ENCODE results near the gene EPHB4.

Gene EPHB4

GRCh38 chr7:100783804-100784203, 43.5 kb downstream of the EPHB4 start:
- TF ChIP-seq, protein P1, sequence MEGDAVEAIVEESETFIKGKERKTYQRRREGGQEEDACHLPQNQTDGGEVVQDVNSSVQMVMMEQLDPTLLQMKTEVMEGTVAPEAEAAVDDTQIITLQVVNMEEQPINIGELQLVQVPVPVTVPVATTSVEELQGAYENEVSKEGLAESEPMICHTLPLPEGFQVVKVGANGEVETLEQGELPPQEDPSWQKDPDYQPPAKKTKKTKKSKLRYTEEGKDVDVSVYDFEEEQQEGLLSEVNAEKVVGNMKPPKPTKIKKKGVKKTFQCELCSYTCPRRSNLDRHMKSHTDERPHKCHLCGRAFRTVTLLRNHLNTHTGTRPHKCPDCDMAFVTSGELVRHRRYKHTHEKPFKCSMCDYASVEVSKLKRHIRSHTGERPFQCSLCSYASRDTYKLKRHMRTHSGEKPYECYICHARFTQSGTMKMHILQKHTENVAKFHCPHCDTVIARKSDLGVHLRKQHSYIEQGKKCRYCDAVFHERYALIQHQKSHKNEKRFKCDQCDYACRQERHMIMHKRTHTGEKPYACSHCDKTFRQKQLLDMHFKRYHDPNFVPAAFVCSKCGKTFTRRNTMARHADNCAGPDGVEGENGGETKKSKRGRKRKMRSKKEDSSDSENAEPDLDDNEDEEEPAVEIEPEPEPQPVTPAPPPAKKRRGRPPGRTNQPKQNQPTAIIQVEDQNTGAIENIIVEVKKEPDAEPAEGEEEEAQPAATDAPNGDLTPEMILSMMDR (IDR thresholded peaks at IDR 0.05): no peak
- DNase-seq (ENCODE audit: low spot score): no peak
- Histone ChIP-seq H3K4me3 (no peak overlapping the region), H3K27ac (no peak overlapping the region)

- no peak overlapping the region for H3K4me3 ChIP-seq
- TF ChIP-seq, protein P1 (IDR thresholded peaks at IDR 0.05): no peak
- no peak for DNase-seq (ENCODE audit: low spot score)
- H3K27ac ChIP-seq: no peak overlapping the region
Measured at GRCh38 chr7:100781255-100781654, 46.1 kb downstream of the EPHB4 start.

DNA sequence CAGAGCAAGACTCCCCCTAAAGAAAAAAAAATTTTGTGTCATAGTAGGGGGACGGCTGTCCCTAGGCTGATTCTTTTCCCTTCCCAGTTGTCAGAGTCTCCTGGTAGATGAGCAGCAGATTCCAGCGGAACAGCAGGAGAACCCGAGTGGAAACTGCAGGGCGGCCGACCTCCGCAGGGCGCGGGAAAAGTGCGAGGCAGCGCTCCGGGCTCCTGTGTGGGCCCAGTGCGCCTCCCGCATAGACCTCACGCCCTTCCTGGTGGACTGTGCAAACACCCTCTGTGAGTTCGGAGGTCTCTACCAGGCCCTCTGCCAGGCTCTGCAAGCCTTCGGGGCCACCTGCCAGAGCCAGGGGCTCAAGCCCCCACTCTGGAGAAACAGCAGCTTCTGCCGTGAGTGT, 48.0 kb downstream of the EPHB4 start:
- DNase-seq (ENCODE audit: low spot score): no peak
- no peak overlapping the region for H3K4me3 ChIP-seq
- H3K27ac ChIP-seq: no peak overlapping the region
- TF ChIP-seq, protein P1 (IDR thresholded peaks at IDR 0.05): no peak

DNA sequence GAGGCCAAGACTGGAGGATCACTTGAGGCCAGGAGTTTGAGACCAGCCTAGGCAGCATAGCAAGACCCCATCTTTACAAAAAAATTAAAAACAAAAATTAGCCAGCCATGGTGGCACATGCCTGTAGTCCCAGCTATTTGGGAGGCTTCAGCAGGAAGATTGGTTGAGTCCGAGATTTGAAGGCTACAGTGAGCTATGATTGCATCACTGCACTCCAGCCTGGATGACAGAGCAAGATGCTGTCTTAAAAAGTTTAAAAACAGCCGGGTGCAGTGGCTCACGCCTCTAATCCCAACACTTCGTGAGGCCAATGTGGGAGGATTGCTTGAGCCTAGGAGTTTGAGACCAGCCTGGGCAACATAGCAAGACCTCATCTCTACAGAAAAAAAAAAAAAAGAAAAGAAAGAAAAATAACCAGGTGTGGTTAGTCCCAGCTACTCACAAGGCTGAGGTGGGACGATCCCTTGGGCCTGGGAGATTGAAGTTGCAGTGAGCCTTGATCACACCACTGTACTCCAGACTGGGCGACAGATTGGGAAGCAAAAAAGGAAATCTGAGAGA, 49.2 kb downstream of the EPHB4 start:
- TF ChIP-seq, protein P1 (IDR thresholded peaks at IDR 0.05): no peak
- DNase-seq (ENCODE audit: low spot score): no peak
- no peak overlapping the region for H3K27ac ChIP-seq
- no peak overlapping the region for H3K4me3 ChIP-seq

- Histone ChIP-seq H3K4me3 (no peak overlapping the region), H3K27ac (no peak overlapping the region)
- TF ChIP-seq, protein P1 (IDR thresholded peaks at IDR 0.05): no peak
- no peak for DNase-seq (ENCODE audit: low spot score)
Measured at GRCh38 chr7:100773491-100773890, 53.8 kb downstream of the EPHB4 start.

DNA sequence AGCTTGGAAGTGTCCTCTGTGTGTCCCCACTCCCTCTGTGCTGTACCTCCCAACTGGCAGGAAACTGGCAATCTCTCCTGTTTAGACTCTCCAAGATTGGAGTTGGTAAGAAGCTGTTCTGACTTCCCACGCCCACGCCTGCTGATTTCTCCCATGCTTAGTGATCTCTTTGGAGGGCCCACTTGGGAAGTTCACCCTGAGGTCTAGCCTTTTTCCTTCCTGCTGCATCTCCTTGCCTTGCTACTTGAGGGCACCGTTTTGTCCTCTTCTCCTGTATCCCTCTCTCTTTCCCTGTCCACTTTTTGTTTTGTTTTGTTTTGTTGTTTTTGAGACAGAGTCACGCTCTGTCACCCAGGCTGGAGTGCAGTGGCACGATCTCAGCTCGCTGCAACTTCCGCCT, 58.5 kb downstream of the EPHB4 start:
- TF ChIP-seq, protein P1 (IDR thresholded peaks at IDR 0.05): no peak
- no peak for DNase-seq (ENCODE audit: low spot score)
- Histone ChIP-seq H3K27ac (no peak overlapping the region), H3K4me3 (no peak overlapping the region)

DNA sequence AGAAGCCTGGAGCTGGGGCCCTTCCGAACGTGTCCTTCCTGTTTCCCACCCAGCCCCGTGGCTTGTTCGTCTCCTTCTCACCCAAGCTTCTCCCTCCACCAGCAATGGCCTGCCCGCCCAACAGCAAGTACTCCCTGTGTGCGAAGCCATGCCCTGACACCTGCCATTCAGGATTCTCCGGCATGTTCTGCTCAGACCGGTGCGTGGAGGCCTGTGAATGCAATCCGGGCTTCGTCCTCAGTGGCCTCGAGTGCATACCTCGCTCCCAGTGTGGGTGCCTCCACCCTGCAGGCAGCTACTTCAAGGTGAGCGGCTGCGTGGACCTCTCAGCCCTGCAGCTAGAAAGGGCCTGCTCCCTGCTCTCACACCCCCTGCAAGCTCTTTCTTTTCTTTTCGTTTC, 62.1 kb downstream of the EPHB4 start:
- H3K4me3 ChIP-seq: no peak overlapping the region
- no peak overlapping the region for H3K27ac ChIP-seq
- no peak for DNase-seq (ENCODE audit: low spot score)
- TF ChIP-seq, protein P1 (IDR thresholded peaks at IDR 0.05): no peak
